ENCODE data around the gene UBA5. TPM values are rescaled to one million over a fixed set of nuclear protein-coding genes. Genes with fewer than 3 reads are reported as not detected.

The UBA5 gene
- total RNA-seq, 1 experiment from 2014 or later = 38.6 TPM

- TF ChIP-seq AFF4 (CRISPR knock-in tag; IDR thresholded peaks at IDR 0.05; ENCODE audit: borderline replicate concordance) (no peak), ZNF512 (CRISPR knock-in tag; IDR thresholded peaks at IDR 0.05; ENCODE audit: borderline replicate concordance) (no peak), ZNF416 (CRISPR knock-in tag; IDR thresholded peaks at IDR 0.05) (no peak), MXD4 (CRISPR knock-in tag; IDR thresholded peaks at IDR 0.05; ENCODE audit: borderline replicate concordance) (no peak), ZNF219 (CRISPR knock-in tag; IDR thresholded peaks at IDR 0.05; ENCODE audit: borderline replicate concordance) (0 out of 2 replicates have a peak, but pooled peaks have one; percentile 51), AR (CRISPR knock-in tag; IDR thresholded peaks at IDR 0.05) (no peak), ETV6 (CRISPR knock-in tag; IDR thresholded peaks at IDR 0.05) (no peak), FOXP1 (CRISPR knock-in tag; IDR thresholded peaks at IDR 0.05; ENCODE audit: borderline replicate concordance) (peak; percentile 88), RELA (CRISPR knock-in tag; IDR thresholded peaks at IDR 0.05; ENCODE audit: borderline replicate concordance) (no peak), ESRRA (CRISPR knock-in tag; IDR thresholded peaks at IDR 0.05; ENCODE audit: borderline replicate concordance) (peak; percentile 62; the same call in 1 of the 2 replicates), TEAD4 (CRISPR knock-in tag; IDR thresholded peaks at IDR 0.05) (peak; percentile 32; the same call in 1 of the 2 replicates), KAT7 (CRISPR knock-in tag; IDR thresholded peaks at IDR 0.05; ENCODE audit: borderline replicate concordance) (peak; percentile 84; the same call in 1 of the 2 replicates), ZSCAN18 (CRISPR knock-in tag; IDR thresholded peaks at IDR 0.05) (no peak), CBFB (CRISPR knock-in tag; IDR thresholded peaks at IDR 0.05; ENCODE audit: low read depth) (no peak), TP53 (CRISPR knock-in tag; IDR thresholded peaks at IDR 0.05) (no peak), ZNF263 (CRISPR knock-in tag; IDR thresholded peaks at IDR 0.05; ENCODE audit: low read depth) (no peak), ARID4B (CRISPR knock-in tag; IDR thresholded peaks at IDR 0.05; ENCODE audit: borderline replicate concordance) (peak; percentile 67; the same call in 1 of the 2 replicates), ZNF281 (CRISPR knock-in tag; IDR thresholded peaks at IDR 0.05) (no peak), NR3C1 (CRISPR knock-in tag; conservative IDR thresholded peaks at IDR 0.05; ENCODE audit: low read depth) (no peak)
Measured at GRCh38 chr3:132660052-132660810, at the start of gene UBA5 (continued).

Measured in WTC11 (cell line).